Sigmoid colon (tissue), 7 donors: ENCODE results near the gene TOMM20L. TPM values are rescaled to one million over a fixed set of nuclear protein-coding genes. Genes with fewer than 3 reads are reported as not detected.

Experiments
- DNase-seq: peaks from one replicate; pipeline ENCODE4 v3.0.0-alpha.2; 2019
- H3K27ac ChIP-seq, 4 donors: fragments of 200-600 bp; sonication (generic); one replicate each; pipeline ENCODE4 v1.5.1; 2016 to 2019; ENCODE audit warnings: mild to moderate bottlenecking in 1 of 4
- H3K27me3 ChIP-seq, 3 donors: fragments of 200-600 bp; sonication (generic); one replicate each; pipeline ENCODE4 v1.5.1; 2019; ENCODE audit warnings: mild to moderate bottlenecking in 1 of 3
- H3K36me3 ChIP-seq, 4 donors: fragments of 200-600 bp; sonication (generic); one replicate each; pipeline ENCODE4 v1.5.1; 2016 to 2019
- H3K4me1 ChIP-seq, 4 donors: fragments of 200-600 bp; sonication (generic); one replicate each; pipeline ENCODE4 v1.5.1; 2017 to 2019
- H3K4me3 ChIP-seq, 4 donors: fragments of 200-600 bp; sonication (generic); one replicate each; pipeline ENCODE4 v1.5.1; 2017 to 2019; ENCODE audit warnings: mild to moderate bottlenecking in 2 of 4, moderate library complexity in 1 of 4
- H3K9me3 ChIP-seq, 4 donors: fragments of 200-600 bp in 3 of 4; sonication (generic) in 3 of 4; one replicate each; pipeline versions ENCODE4 v1.5.1 to v1.6.1; 2013 to 2019
- EP300 ChIP-seq, 4 donors: sonication (generic); formaldehyde crosslinking; IDR thresholded peaks; one replicate each; pipeline ENCODE4 v1.6.1; 2017; ENCODE audit warnings: antibody characterized with exemption in 4 of 4
- POLR2A ChIP-seq, 2 donors: fragments of 450-650 bp; IDR thresholded peaks; one replicate each; pipeline ENCODE4 v1.6.1; 2016; ENCODE audit warnings: antibody characterized with exemption in 2 of 2, mild to moderate bottlenecking in 2 of 2, moderate library complexity in 2 of 2
- POLR2AphosphoS5 ChIP-seq, 4 donors: sonication (generic); formaldehyde crosslinking; IDR thresholded peaks; one replicate each; pipeline ENCODE4 v1.6.1; 2017; ENCODE audit warnings: antibody characterized with exemption in 4 of 4
- WGBS, 2 donors: extraction: QIAGEN DNeasy Blood & Tissue Kit; methylation state at CpG; one replicate each; pipeline ENCODE4 v1.1.7; 2013; 5-methylcytosine and 5-hydroxymethylcytosine counted together
- intact Hi-C: fragments of 100-400 bp; cut with DNase I; formaldehyde crosslinking; loops from one replicate; pipeline ENCODE4 v1.15.1; 2023
- polyA plus RNA-seq, 3 donors: library from polyadenylated mRNA; stranded (reverse); fragments of 200-250 nt; gene quantifications; one replicate each; pipeline ENCODE4 v1.2.3, GENCODE V29; 2013
- total RNA-seq, 4 donors: library from RNA; depleted of rRNA; stranded (reverse); fragments of >200 nt; gene quantifications; one replicate each; pipeline ENCODE4 v1.1.0, GENCODE V29; 2016
- TF ChIP-seq, protein P1 (sequence below), 4 experiments: fragments of 450-650 bp in 3 of 4; fragments of 200-600 bp in 1 of 4; IDR thresholded peaks; one replicate each; pipeline ENCODE4 v1.5.1; 2016 to 2019; ENCODE audit warnings: antibody characterized with exemption in 4 of 4, mild to moderate bottlenecking in 3 of 4, moderate library complexity in 2 of 4
- donor health status: healthy with polysubstance abuse.
- donor health status: Bipolar disorder and iron deficiency.
- donor health status: healthy.

The TOMM20L gene
- total and polyA plus RNA-seq, 7 donors = 0.25 TPM; not detected in 6

GRCh38 chr14:58426670-58427280, 31.0 kb downstream of the TOMM20L start:
- peak; percentile 80 for DNase-seq
- peaks cover 0 to 34% (median 26%) of the 10 kb centered on the region in 4 donors for H3K4me1 ChIP-seq
- peak overlapping the region; percentile 87 to 96 (median 89) for H3K27ac ChIP-seq
- no peaks in the 10 kb centered on the region for H3K27me3 ChIP-seq
- peaks cover 0 to 32% (median 1%) of the 10 kb centered on the region in 4 donors for H3K36me3 ChIP-seq
- no peaks in the 10 kb centered on the region for H3K9me3 ChIP-seq
- peak overlapping the region; percentile 78 to 88 (median 84) for H3K4me3 ChIP-seq
- WGBS, 2 donors = 0% methylated on average over 35 of the region's 35 CpGs
- intact Hi-C loops = loop anchor here (2.0 to 10.0 kb wide), 2 partner anchors 128 to 1058 kb away; partner anchors contain the start of genes ARID4A, JKAMP and L3HYPDH
- TF ChIP-seq POLR2AphosphoS5 (IDR thresholded peaks at IDR 0.05) (no peak), POLR2A (IDR thresholded peaks at IDR 0.05) (no peak), EP300 (IDR thresholded peaks at IDR 0.05) (no peak)
- TF ChIP-seq, protein P1, sequence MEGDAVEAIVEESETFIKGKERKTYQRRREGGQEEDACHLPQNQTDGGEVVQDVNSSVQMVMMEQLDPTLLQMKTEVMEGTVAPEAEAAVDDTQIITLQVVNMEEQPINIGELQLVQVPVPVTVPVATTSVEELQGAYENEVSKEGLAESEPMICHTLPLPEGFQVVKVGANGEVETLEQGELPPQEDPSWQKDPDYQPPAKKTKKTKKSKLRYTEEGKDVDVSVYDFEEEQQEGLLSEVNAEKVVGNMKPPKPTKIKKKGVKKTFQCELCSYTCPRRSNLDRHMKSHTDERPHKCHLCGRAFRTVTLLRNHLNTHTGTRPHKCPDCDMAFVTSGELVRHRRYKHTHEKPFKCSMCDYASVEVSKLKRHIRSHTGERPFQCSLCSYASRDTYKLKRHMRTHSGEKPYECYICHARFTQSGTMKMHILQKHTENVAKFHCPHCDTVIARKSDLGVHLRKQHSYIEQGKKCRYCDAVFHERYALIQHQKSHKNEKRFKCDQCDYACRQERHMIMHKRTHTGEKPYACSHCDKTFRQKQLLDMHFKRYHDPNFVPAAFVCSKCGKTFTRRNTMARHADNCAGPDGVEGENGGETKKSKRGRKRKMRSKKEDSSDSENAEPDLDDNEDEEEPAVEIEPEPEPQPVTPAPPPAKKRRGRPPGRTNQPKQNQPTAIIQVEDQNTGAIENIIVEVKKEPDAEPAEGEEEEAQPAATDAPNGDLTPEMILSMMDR (IDR thresholded peaks at IDR 0.05) = no peak

DNA sequence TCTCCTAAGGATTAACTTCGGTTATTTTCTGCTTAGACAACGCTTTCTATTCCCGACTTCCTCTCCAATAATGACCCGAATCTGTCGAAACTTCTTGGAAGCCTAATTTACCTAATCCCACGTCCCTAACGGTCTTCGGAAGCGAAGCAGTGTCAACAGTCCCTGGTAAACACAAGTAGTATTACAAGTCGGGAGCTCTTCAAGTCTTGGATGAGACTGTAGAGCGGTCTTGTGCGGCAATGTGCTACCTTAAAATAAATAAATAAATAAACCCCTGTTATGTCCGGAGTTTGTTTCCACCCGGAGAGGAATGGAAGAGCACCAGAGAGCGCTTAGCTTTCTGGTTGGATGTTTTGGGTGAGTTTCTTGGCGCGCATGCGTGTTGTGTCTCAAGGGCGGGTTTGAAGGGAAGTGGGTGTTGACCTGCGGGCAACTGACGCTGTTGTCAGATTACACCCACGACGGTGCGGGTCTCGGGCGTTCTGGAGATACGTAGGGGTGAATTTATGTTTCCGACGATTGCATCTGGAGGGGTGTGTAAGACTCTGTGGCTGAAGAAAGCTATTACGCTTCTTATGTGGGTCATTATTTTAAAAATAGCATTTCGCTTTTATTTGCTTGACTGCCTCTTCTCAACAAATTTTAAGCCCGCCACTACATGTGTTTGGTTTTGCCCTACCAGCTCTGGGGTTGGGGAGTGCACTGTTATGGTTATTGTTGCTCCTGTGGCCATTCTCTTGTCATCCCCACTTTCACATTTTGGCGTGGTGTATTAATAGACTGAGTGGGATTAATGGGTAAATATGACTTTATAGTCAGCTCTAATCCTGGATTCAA, 31.8 kb downstream of the TOMM20L start, which contains the start of the genes KIAA0586 and TIMM9:
Gene KIAA0586 (plus strand): TSS at position 439 of the 837 bp plus-strand sequence. CDS start 546 bp downstream, outside the sequence.
Gene TIMM9 (minus strand): TSS at position 251 of the 837 bp plus-strand sequence. CDS start 15,586 bp downstream, outside the sequence.
- Histone ChIP-seq H3K27ac (peak within 1 kb of the TSS; percentile 87 to 96 (median 89)), H3K4me3 (peak within 1 kb of the TSS; percentile 78 to 88 (median 84)), H3K27me3 (no peaks in the 10 kb centered on the region), H3K4me1 (peaks cover 0 to 34% (median 26%) of the 10 kb centered on the region in 4 donors), H3K36me3 (peaks cover 0 to 32% (median 5%) of the 10 kb centered on the region in 4 donors), H3K9me3 (no peaks in the 10 kb centered on the region)
- TF ChIP-seq EP300 (IDR thresholded peaks at IDR 0.05) (peak in 1 of 4 donors; percentile 40), POLR2AphosphoS5 (IDR thresholded peaks at IDR 0.05) (peak; percentile 77 to 94 (median 88)), POLR2A (IDR thresholded peaks at IDR 0.05) (peak; percentile 55 to 69)
- TF ChIP-seq, protein P1 (IDR thresholded peaks at IDR 0.05) = peak in 1 of 4 experiments; percentile 5
- DNase-seq = peak; percentile 99
- intact Hi-C loops = loop anchor here (2.0 to 10.0 kb wide), 2 partner anchors 129 to 1057 kb away; partner anchors contain the start of genes ARID4A, JKAMP and L3HYPDH
- WGBS, 2 donors = 0% methylated on average over 33 of the region's 33 CpGs

- intact Hi-C loops = loop anchor here (10.0 kb wide), 1 partner anchor 1057 kb away; the partner anchor contains the start of genes JKAMP and L3HYPDH
- H3K4me1 ChIP-seq = peaks cover 0 to 34% (median 26%) of the 10 kb centered on the region in 4 donors
- 0% methylated on average over 10 of the region's 10 CpGs for WGBS, 2 donors
Observed at GRCh38 chr14:58428118-58428683, 32.5 kb downstream of the TOMM20L start.

DNA sequence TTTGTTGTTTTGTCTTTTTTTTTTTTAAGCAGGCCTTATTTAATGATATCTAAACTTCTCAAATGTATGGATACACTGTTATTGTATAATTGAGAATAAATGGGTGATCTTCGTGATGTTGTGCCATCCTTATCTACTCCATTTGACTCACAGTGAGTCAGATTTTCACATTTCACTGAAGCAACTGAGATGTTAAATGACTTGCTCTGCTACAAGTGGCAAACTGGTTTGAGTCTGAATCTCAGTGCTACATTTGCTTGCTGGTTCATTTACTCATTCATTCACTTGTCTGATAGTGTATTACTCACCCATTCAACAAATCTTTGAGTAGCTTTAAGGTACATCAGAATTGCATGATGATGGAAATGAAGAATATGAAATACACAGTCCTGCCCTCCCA, 34.4 kb downstream of the TOMM20L start:
- Histone ChIP-seq H3K4me3 (no peak overlapping the region), H3K4me1 (peaks cover 0 to 34% (median 26%) of the 10 kb centered on the region in 4 donors), H3K27me3 (no peaks in the 10 kb centered on the region), H3K9me3 (no peaks in the 10 kb centered on the region), H3K27ac (no peak overlapping the region), H3K36me3 (peaks cover 6 to 46% (median 17%) of the 10 kb centered on the region in 4 donors)
- WGBS, 2 donors = 80% methylated on average over 1 of the region's 1 CpG
- intact Hi-C loops = no loop called here
- TF ChIP-seq, protein P1 (IDR thresholded peaks at IDR 0.05) = no peak
- TF ChIP-seq POLR2A (IDR thresholded peaks at IDR 0.05) (no peak), EP300 (IDR thresholded peaks at IDR 0.05) (no peak), POLR2AphosphoS5 (IDR thresholded peaks at IDR 0.05) (no peak)
- DNase-seq = no peak

More at GRCh38 chr14:58428118-58428683, 32.5 kb downstream of the TOMM20L start:
- Histone ChIP-seq H3K4me3 (peak overlapping the region; percentile 78 to 88 (median 84)), H3K27me3 (no peaks in the 10 kb centered on the region), H3K9me3 (no peaks in the 10 kb centered on the region), H3K27ac (peak overlapping the region; percentile 87 to 96 (median 89)), H3K36me3 (peaks cover 5 to 32% (median 10%) of the 10 kb centered on the region in 4 donors)
- TF ChIP-seq POLR2A (IDR thresholded peaks at IDR 0.05) = no peak
- TF ChIP-seq, protein P1 (IDR thresholded peaks at IDR 0.05) = peak in 1 of 4 experiments; percentile 1
- no peak for TF ChIP-seq EP300 (IDR thresholded peaks at IDR 0.05)
- no peak for DNase-seq
